WTC11 (cell line): ENCODE results near the gene IL1RAPL1. TPM values are rescaled to one million over a fixed set of nuclear protein-coding genes. Genes with fewer than 3 reads are reported as not detected.

Experiments
- ATAC-seq: fragments of 200-7000 bp; cut with Tn5 transposase; 2 replicates; pipeline ENCODE4 v1.10.0; 2021; ENCODE audit warnings: mild to moderate bottlenecking, moderate library complexity
- Bru-seq: library from RNA; stranded (reverse); fragments of 400-500 nt; gene quantifications from one replicate; lab custom pipeline; 2021; lab: Mats Ljungman, UMichigan
- CTCF ChIA-PET: fragments of 300-600 bp; sonication (Branson Sonifier 250); formaldehyde crosslinking; loops from one replicate; lab custom pipeline; 2021; ENCODE audit warnings: antibody characterized with exemption; lab: Charles Lee
- POLR2A ChIA-PET: fragments of 350-600 bp; sonication (Branson Sonifier 250); formaldehyde crosslinking; loops from one replicate; lab custom pipeline; 2021; ENCODE audit warnings: antibody characterized with exemption; lab: Charles Lee
- DNase-seq: peaks from one replicate; pipeline ENCODE4 v3.0.0; 2021; ENCODE audit warnings: low spot score
- H3K27ac Mint-ChIP-seq: 2 replicates; pipeline ENCODE4 v1.8.0; 2021; ENCODE audit warnings: mixed read lengths
- H3K27me3 Mint-ChIP-seq: 2 replicates; pipeline ENCODE4 v1.8.0; 2021; ENCODE audit warnings: low read depth, mild to moderate bottlenecking, moderate library complexity, mixed read lengths
- H3K36me3 Mint-ChIP-seq: 2 replicates; pipeline ENCODE4 v1.8.0; 2021; ENCODE audit warnings: mixed read lengths
- H3K4me1 Mint-ChIP-seq: 2 replicates; pipeline ENCODE4 v1.8.0; 2022; ENCODE audit warnings: mixed read lengths
- H3K4me3 Mint-ChIP-seq: 2 replicates; pipeline ENCODE4 v1.8.0; 2021; ENCODE audit warnings: mild to moderate bottlenecking, moderate library complexity, mixed read lengths
- H3K9me3 Mint-ChIP-seq: 2 replicates; pipeline ENCODE4 v1.8.0; 2021; ENCODE audit warnings: mixed read lengths
- AFF4 ChIP-seq: sonication (generic); formaldehyde crosslinking; IDR thresholded peaks from 2 replicates; pipeline ENCODE4 v1.8.1; 2023; ENCODE audit warnings: mild to moderate bottlenecking, missing genetic modification reagents, borderline replicate concordance
- CREB1 ChIP-seq: sonication (generic); formaldehyde crosslinking; IDR thresholded peaks from 2 replicates; pipeline ENCODE4 v1.8.0; 2023; ENCODE audit warnings: mild to moderate bottlenecking, missing genetic modification reagents
- CREM ChIP-seq: sonication (generic); formaldehyde crosslinking; IDR thresholded peaks from 2 replicates; pipeline ENCODE4 v1.8.1; 2022; ENCODE audit warnings: mild to moderate bottlenecking, missing genetic modification reagents, moderate library complexity
- ELF4 ChIP-seq: sonication (generic); formaldehyde crosslinking; IDR thresholded peaks from 2 replicates; pipeline ENCODE4 v1.8.1; 2022; ENCODE audit warnings: low read depth, mild to moderate bottlenecking, moderate library complexity, missing genetic modification reagents
- GABPB1 ChIP-seq: sonication (generic); formaldehyde crosslinking; IDR thresholded peaks from 2 replicates; pipeline ENCODE4 v1.8.1; 2023; ENCODE audit warnings: mild to moderate bottlenecking, missing genetic modification reagents
- JUN ChIP-seq: sonication (generic); formaldehyde crosslinking; IDR thresholded peaks from 2 replicates; pipeline ENCODE4 v1.8.0; 2023; ENCODE audit warnings: mild to moderate bottlenecking, missing genetic modification reagents
- NR1H2 ChIP-seq: sonication (generic); formaldehyde crosslinking; IDR thresholded peaks from 2 replicates; pipeline ENCODE4 v1.9.0; 2021; ENCODE audit warnings: mild to moderate bottlenecking, moderate library complexity, missing genetic modification reagents
- SMAD4 ChIP-seq: sonication (generic); formaldehyde crosslinking; IDR thresholded peaks from 2 replicates; pipeline ENCODE4 v1.8.0; 2022; ENCODE audit warnings: mild to moderate bottlenecking, missing genetic modification reagents
- SP1 ChIP-seq: sonication (generic); formaldehyde crosslinking; conservative IDR thresholded peaks from 2 replicates; pipeline ENCODE4 v1.8.1; 2022; ENCODE audit warnings: missing genetic modification reagents
- TP53 ChIP-seq: sonication (generic); formaldehyde crosslinking; IDR thresholded peaks from 2 replicates; pipeline ENCODE4 v1.8.1; 2023; ENCODE audit warnings: mild to moderate bottlenecking, missing genetic modification reagents
- ZNF219 ChIP-seq: sonication (generic); formaldehyde crosslinking; IDR thresholded peaks from 2 replicates; pipeline ENCODE4 v1.8.0; 2023; ENCODE audit warnings: missing genetic modification reagents, mild to moderate bottlenecking, borderline replicate concordance
- ZNF263 ChIP-seq: sonication (generic); formaldehyde crosslinking; IDR thresholded peaks from 2 replicates; pipeline ENCODE4 v1.8.1; 2022; ENCODE audit warnings: low read depth, mild to moderate bottlenecking, moderate library complexity, missing genetic modification reagents
- ZNF396 ChIP-seq: fragments of 250-450 bp; sonication (Bioruptor Pico); IDR thresholded peaks from 2 replicates; pipeline ENCODE4 v1.8.0; 2021; ENCODE audit warnings: mild to moderate bottlenecking, moderate library complexity, borderline replicate concordance
- long read RNA-seq, 3 experiments: library from RNA in 1 of 3; library from capped mRNA in 1 of 3; library from polyadenylated mRNA in 1 of 3; unstranded in 2 of 3; stranded (forward) in 1 of 3; transcript quantifications; one replicate each; pipeline ENCODE4 v2.0.0, GENCODE V29; 2021
- total RNA-seq: library from RNA; stranded (reverse); gene quantifications from 3 replicates; pipeline ENCODE4 v1.2.3, GENCODE V29; 2021
- TF ChIP-seq, protein P1 (sequence below): fragments of 250-450 bp; sonication (Bioruptor Pico); IDR thresholded peaks from 2 replicates; pipeline ENCODE4 v1.9.0; 2021; ENCODE audit warnings: mild to moderate bottlenecking

The IL1RAPL1 gene
- 0.09 to 0.16 TPM (median 0.13 TPM) in 3 replicates for total RNA-seq
- Bru-seq, nascent RNA, result percentile 17 among the genes with signal in this experiment
- long read RNA-seq, experiment 1, partial matches to known transcripts, result 0 of 2 reads
- long read RNA-seq, experiment 1, other reads (novel, unspliced or antisense), result 2 of 2 reads
- long read RNA-seq, experiment 2, result 0 reads
- long read RNA-seq, experiment 3, result 0 reads

- POLR2A ChIA-PET, result no interaction called here
These were observed at the start of gene IL1RAPL1 for GRCh38 chrX:28586981-28587551. Gene IL1RAPL1, plus strand, starts transcription at chrX:28587446.

GRCh38 chrX:28542791-28543190 lies 44.5 kb upstream of the IL1RAPL1 start:
- no peak for DNase-seq
- no peak for ATAC-seq
- Mint-ChIP-seq H3K27me3 (no peaks in the 10 kb centered on the region), H3K4me3 (no peak overlapping the region), H3K36me3 (no peaks in the 10 kb centered on the region), H3K27ac (no peak overlapping the region), H3K4me1 (no peaks in the 10 kb centered on the region; the same call in 1 of the 2 replicates), H3K9me3 (peaks cover 4% of the 10 kb centered on the region; the same call in 1 of the 2 replicates)
- TF ChIP-seq TP53 (CRISPR knock-in tag) (no peak), ZNF263 (CRISPR knock-in tag) (no peak), ELF4 (no peak), ZNF219 (CRISPR knock-in tag) (no peak), CREB1 (CRISPR knock-in tag) (no peak)
- ChIA-PET CTCF (no interaction called here), POLR2A (no interaction called here)

More at GRCh38 chrX:28586981-28587551, at the start of gene IL1RAPL1:
- H3K36me3 Mint-ChIP-seq, result no peaks in the 10 kb centered on the region
- CTCF ChIA-PET, result interaction anchor here (0.7 kb wide), 1 partner anchor 8 kb away, joined by 10 read pairs; no protein-coding TSS in a partner anchor
- ATAC-seq, result 0 out of 2 replicates have a peak, but pooled peaks have one; percentile 13
- no peak within 1 kb of the TSS for H3K27ac Mint-ChIP-seq
- H3K9me3 Mint-ChIP-seq, result no peaks in the 10 kb centered on the region
- no peak for TF ChIP-seq AFF4 (CRISPR knock-in tag)
- H3K4me3 Mint-ChIP-seq, result no peak within 1 kb of the TSS
- H3K4me1 Mint-ChIP-seq, result peaks cover 24% of the 10 kb centered on the region
- DNase-seq, result no peak
- H3K27me3 Mint-ChIP-seq, result peaks cover 2% of the 10 kb centered on the region; the same call in 1 of the 2 replicates

DNA sequence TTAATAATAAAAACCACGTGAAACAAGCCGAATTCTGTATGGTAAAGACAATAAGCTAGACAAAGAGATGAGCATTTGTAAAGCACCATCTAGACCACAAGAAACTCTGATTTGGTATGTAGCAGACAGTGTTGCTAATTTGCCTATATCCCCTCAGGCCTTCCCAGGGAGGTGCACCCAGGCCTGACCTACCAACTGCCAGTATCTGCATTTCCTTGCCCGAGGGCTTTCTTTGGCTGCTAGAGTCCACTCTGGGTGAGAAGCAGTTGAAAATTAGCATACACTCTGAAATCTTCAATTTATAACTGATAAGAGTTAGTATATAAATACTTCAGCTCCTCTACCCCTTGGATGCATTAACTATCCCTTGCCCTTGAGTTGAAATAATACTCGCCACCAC lies 37.4 kb upstream of the IL1RAPL1 start:
- TF ChIP-seq JUN, result no peak
- TF ChIP-seq CREM, result no peak
- TF ChIP-seq, protein P1, sequence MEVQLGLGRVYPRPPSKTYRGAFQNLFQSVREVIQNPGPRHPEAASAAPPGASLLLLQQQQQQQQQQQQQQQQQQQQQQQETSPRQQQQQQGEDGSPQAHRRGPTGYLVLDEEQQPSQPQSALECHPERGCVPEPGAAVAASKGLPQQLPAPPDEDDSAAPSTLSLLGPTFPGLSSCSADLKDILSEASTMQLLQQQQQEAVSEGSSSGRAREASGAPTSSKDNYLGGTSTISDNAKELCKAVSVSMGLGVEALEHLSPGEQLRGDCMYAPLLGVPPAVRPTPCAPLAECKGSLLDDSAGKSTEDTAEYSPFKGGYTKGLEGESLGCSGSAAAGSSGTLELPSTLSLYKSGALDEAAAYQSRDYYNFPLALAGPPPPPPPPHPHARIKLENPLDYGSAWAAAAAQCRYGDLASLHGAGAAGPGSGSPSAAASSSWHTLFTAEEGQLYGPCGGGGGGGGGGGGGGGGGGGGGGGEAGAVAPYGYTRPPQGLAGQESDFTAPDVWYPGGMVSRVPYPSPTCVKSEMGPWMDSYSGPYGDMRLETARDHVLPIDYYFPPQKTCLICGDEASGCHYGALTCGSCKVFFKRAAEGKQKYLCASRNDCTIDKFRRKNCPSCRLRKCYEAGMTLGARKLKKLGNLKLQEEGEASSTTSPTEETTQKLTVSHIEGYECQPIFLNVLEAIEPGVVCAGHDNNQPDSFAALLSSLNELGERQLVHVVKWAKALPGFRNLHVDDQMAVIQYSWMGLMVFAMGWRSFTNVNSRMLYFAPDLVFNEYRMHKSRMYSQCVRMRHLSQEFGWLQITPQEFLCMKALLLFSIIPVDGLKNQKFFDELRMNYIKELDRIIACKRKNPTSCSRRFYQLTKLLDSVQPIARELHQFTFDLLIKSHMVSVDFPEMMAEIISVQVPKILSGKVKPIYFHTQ, result no peak
- TF ChIP-seq SMAD4 (CRISPR knock-in tag), result no peak
- no peak for TF ChIP-seq ZNF396
- no peak for TF ChIP-seq SP1
- no peak for TF ChIP-seq GABPB1 (CRISPR knock-in tag)
- TF ChIP-seq NR1H2, result no peak
- Mint-ChIP-seq H3K27me3 (no peaks in the 10 kb centered on the region), H3K27ac (no peak overlapping the region), H3K4me1 (peaks cover 4% of the 10 kb centered on the region), H3K4me3 (no peak overlapping the region), H3K9me3 (no peaks in the 10 kb centered on the region; the same call in 1 of the 2 replicates), H3K36me3 (no peaks in the 10 kb centered on the region)
- POLR2A ChIA-PET, result no interaction called here
- DNase-seq (peak; percentile 24), ATAC-seq (peak; percentile 75)
- CTCF ChIA-PET, result no interaction called here
